Stimulated activated CD4-positive, alpha-beta T cell treated with anti-CD3 and anti-CD28 coated beads, Interleukin-15, amount 100 ng/mL, for 24 hours (primary cell): Measurements from ENCODE around the gene RASA3.

Source experiments
- DNase-seq: peaks from one replicate; pipeline ENCODE4 v3.0.0-alpha.2; 2020

RASA3 gene

GRCh38 chr13:114046431-114046975 lies 85.9 kb downstream of the RASA3 start:
- no peak for DNase-seq

GRCh38 chr13:114045113-114045735 lies 87.2 kb downstream of the RASA3 start:
- no peak for DNase-seq

GRCh38 chr13:114044486-114044885 lies 87.9 kb downstream of the RASA3 start:
- DNase-seq: no peak

- no peak for DNase-seq
These were observed 88.9 kb downstream of the RASA3 start for GRCh38 chr13:114043421-114044053.

GRCh38 chr13:114042066-114042815 lies 90.2 kb downstream of the RASA3 start:
- DNase-seq: no peak

- DNase-seq: no peak
These were observed 90.9 kb downstream of the RASA3 start for GRCh38 chr13:114041493-114041892.

GRCh38 chr13:114039471-114040141 lies 92.8 kb downstream of the RASA3 start:
- no peak for DNase-seq

GRCh38 chr13:114038900-114039299 lies 93.5 kb downstream of the RASA3 start:
- no peak for DNase-seq

GRCh38 chr13:114038211-114038613 lies 94.2 kb downstream of the RASA3 start:
- DNase-seq: no peak

- no peak for DNase-seq
These were observed 94.7 kb downstream of the RASA3 start for GRCh38 chr13:114037674-114038073.

- DNase-seq: no peak
These were observed 96.6 kb downstream of the RASA3 start for GRCh38 chr13:114035583-114036531.

GRCh38 chr13:114035186-114035582 lies 97.2 kb downstream of the RASA3 start:
- no peak for DNase-seq

GRCh38 chr13:114034481-114034891 lies 97.9 kb downstream of the RASA3 start:
- no peak for DNase-seq

GRCh38 chr13:114033541-114034315 lies 98.7 kb downstream of the RASA3 start:
- no peak for DNase-seq

GRCh38 chr13:114032126-114032799 lies 100.2 kb downstream of the RASA3 start:
- no peak for DNase-seq

GRCh38 chr13:114031631-114032030 lies 100.8 kb downstream of the RASA3 start:
- no peak for DNase-seq

- no peak for DNase-seq
These were observed 101.5 kb downstream of the RASA3 start for GRCh38 chr13:114030666-114031610.

GRCh38 chr13:114029866-114030625 lies 102.4 kb downstream of the RASA3 start:
- no peak for DNase-seq

GRCh38 chr13:114027826-114028225 lies 104.6 kb downstream of the RASA3 start:
- DNase-seq: no peak
